ENCODE measurements around the gene HSPA5.

The HSPA5 gene

DNA sequence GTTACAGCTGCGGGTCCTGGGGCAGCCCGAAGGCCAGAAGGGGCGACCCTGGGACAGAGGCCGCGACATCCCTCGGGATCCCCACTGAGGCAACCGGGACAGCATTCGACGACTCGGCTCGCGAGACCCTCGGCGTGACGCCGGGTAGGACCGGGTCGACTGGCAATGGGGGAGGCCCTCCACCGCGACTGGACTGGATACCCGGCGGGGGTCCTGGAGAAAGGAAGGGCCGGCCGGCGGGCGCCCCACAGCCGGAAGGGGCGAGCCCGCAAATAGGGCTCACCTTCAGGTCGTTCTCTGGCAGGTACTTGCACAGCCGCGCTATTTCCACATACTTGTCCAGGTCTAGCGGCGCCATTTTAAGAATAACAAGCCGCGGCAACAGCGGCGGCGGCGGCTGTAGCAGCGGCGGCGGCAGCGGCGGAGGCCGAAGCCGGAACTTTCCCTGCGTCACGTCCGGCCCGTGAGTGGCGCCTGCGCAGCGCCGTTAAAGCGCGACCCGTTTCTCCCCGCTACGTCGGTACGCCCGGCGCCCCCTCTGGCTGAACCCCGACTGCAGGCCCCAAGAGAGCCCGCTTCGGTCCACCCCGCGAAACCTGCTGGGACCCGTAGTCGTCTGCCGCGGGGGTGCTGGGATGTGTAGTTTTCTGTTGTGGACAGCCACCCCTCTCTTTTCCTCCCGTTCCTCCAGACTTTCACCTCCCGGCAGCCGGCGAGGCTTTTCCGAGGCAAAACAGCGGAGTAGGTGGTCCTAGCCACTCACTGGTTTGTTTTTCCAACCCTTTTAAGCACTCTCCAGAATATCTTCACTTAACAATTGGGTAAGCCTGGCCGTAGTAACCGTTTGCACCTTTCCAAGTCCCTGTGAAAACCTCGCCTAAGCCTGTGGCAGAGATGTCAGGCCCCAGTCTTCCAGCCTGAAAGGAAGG is 51.5 kb downstream of the HSPA5 start, which contains the start of gene PPP6C:
PPP6C (minus strand) TSS at position 443 of the 929 bp plus-strand sequence; CDS start at position 358, 85 bp downstream.
- peak; percentile 90 for DNase-seq (ENCODE audit: low read depth)

DNA sequence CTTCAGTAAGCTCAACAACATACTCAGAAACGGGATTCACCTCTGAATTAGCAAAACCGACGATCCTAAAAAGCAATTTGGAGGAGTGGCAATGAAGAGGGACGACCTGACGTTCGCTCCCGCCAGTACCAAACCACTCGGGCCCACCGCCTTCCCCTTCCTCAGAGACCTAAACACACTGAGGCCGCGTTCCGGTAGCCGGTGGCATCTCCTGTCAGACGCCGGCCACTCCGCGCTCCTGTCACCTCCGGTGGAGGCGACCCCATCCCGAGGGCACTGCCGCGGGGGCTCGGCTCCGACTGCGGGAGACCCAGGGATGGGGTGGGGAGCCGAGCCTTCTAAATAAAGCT is 52.2 kb downstream of the HSPA5 start:
- no peak for DNase-seq (ENCODE audit: low read depth)
